ENCODE data around the gene ZRANB2. TPM values are rescaled to one million over a fixed set of nuclear protein-coding genes. Genes with fewer than 3 reads are reported as not detected.

ZRANB2 gene
- total RNA-seq, 1 donor from 2014 or later, result 84.3 TPM

GRCh38 chr1:71039661-71040262 is 41.1 kb downstream of the ZRANB2 start:
- no peaks in the 10 kb centered on the region for H3K9me3 Mint-ChIP-seq (ENCODE audit: unreplicated experiment)
- no peak for DNase-seq (ENCODE audit: extremely low spot score, unreplicated experiment)
- no peak overlapping the region for H3K27ac Mint-ChIP-seq (ENCODE audit: unreplicated experiment)
- no peak overlapping the region for H3K4me3 Mint-ChIP-seq (ENCODE audit: unreplicated experiment)
- TF ChIP-seq, protein P1, sequence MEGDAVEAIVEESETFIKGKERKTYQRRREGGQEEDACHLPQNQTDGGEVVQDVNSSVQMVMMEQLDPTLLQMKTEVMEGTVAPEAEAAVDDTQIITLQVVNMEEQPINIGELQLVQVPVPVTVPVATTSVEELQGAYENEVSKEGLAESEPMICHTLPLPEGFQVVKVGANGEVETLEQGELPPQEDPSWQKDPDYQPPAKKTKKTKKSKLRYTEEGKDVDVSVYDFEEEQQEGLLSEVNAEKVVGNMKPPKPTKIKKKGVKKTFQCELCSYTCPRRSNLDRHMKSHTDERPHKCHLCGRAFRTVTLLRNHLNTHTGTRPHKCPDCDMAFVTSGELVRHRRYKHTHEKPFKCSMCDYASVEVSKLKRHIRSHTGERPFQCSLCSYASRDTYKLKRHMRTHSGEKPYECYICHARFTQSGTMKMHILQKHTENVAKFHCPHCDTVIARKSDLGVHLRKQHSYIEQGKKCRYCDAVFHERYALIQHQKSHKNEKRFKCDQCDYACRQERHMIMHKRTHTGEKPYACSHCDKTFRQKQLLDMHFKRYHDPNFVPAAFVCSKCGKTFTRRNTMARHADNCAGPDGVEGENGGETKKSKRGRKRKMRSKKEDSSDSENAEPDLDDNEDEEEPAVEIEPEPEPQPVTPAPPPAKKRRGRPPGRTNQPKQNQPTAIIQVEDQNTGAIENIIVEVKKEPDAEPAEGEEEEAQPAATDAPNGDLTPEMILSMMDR (IDR thresholded peaks at IDR 0.05), result no peak
- H3K36me3 Mint-ChIP-seq (ENCODE audit: unreplicated experiment), result no peaks in the 10 kb centered on the region
- no peaks in the 10 kb centered on the region for H3K4me1 Mint-ChIP-seq (ENCODE audit: unreplicated experiment)
- H3K27me3 Mint-ChIP-seq (ENCODE audit: unreplicated experiment), result peaks cover 32% of the 10 kb centered on the region

DNA sequence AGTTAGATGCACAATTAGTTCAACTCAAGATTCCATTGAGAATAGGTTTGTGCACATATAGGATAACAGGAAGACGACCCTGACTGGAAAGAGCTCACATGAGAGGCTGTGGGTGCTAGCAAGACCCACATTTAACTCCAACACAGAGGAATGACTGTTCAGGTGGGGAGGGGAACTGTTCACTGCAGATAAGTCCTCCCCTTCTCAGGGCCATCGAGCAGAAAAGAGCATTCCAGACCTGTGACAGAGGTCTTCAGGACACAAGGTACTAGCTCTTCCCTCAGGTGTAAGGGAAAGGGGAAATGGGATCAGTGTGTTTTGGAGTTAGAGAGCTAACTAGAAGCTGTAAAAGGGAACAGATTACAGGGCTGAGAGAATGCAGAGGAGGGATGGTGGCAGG is 41.9 kb downstream of the ZRANB2 start:
- H3K36me3 Mint-ChIP-seq (ENCODE audit: unreplicated experiment), result no peaks in the 10 kb centered on the region
- no peaks in the 10 kb centered on the region for H3K4me1 Mint-ChIP-seq (ENCODE audit: unreplicated experiment)
- H3K4me3 Mint-ChIP-seq (ENCODE audit: unreplicated experiment), result no peak overlapping the region
- H3K27me3 Mint-ChIP-seq (ENCODE audit: unreplicated experiment), result peaks cover 29% of the 10 kb centered on the region
- no peak for DNase-seq (ENCODE audit: extremely low spot score, unreplicated experiment)
- H3K9me3 Mint-ChIP-seq (ENCODE audit: unreplicated experiment), result no peaks in the 10 kb centered on the region
- TF ChIP-seq, protein P1 (IDR thresholded peaks at IDR 0.05), result no peak
- no peak overlapping the region for H3K27ac Mint-ChIP-seq (ENCODE audit: unreplicated experiment)

DNA sequence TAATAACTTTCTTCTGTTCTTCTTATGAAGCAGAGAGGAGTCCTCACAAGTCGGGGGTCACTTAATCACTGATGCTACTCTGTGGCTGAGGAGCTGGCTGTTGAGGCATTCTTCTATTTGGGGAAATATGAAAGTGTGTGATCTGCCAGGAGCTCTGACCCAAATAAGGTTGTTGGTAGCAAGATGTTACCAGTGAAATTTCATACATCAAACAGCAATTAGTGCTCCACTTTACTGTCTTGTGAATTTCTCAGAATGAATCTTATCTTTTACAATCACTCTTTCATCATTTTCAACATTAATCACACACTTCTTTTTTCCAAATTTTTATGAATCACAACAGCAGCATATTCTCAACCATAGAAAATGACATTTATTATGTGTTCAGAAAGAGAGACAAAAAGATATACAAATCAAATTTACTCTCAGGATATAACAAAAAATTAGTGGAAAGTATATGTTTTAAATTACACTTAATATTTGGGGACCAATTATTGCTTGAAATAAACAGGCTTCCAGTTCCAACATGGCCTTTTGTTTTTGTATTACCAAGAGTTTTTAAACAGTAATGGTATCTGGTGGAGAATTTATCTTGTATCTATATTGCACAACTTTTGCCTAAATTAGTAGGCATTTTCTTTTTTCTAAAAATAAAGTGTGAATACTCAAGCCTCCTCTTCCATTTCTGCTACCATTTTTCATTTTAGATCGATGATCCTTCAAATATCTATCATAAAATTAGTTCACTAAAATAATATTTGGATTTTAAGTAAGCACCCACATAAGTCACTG is 42.8 kb downstream of the ZRANB2 start:
- H3K4me1 Mint-ChIP-seq (ENCODE audit: unreplicated experiment), result no peaks in the 10 kb centered on the region
- H3K36me3 Mint-ChIP-seq (ENCODE audit: unreplicated experiment), result no peaks in the 10 kb centered on the region

GRCh38 chr1:71037066-71037465 is 43.8 kb downstream of the ZRANB2 start:
- no peaks in the 10 kb centered on the region for H3K9me3 Mint-ChIP-seq (ENCODE audit: unreplicated experiment)
- no peak for DNase-seq (ENCODE audit: extremely low spot score, unreplicated experiment)
- H3K36me3 Mint-ChIP-seq (ENCODE audit: unreplicated experiment), result no peaks in the 10 kb centered on the region
- TF ChIP-seq, protein P1 (IDR thresholded peaks at IDR 0.05), result no peak
- H3K27me3 Mint-ChIP-seq (ENCODE audit: unreplicated experiment), result peaks cover 37% of the 10 kb centered on the region
- no peak overlapping the region for H3K27ac Mint-ChIP-seq (ENCODE audit: unreplicated experiment)
- no peaks in the 10 kb centered on the region for H3K4me1 Mint-ChIP-seq (ENCODE audit: unreplicated experiment)
- no peak overlapping the region for H3K4me3 Mint-ChIP-seq (ENCODE audit: unreplicated experiment)

More for the DNA sequence above, 42.8 kb downstream of the ZRANB2 start:
- Mint-ChIP-seq H3K4me3 (ENCODE audit: unreplicated experiment) (no peak overlapping the region), H3K9me3 (ENCODE audit: unreplicated experiment) (no peaks in the 10 kb centered on the region), H3K27ac (ENCODE audit: unreplicated experiment) (no peak overlapping the region), H3K27me3 (ENCODE audit: unreplicated experiment) (peaks cover 35% of the 10 kb centered on the region)
- TF ChIP-seq, protein P1 (IDR thresholded peaks at IDR 0.05), result no peak
- no peak for DNase-seq (ENCODE audit: extremely low spot score, unreplicated experiment)

GRCh38 chr1:71033136-71033535 is 47.7 kb downstream of the ZRANB2 start:
- Mint-ChIP-seq H3K9me3 (ENCODE audit: unreplicated experiment) (no peaks in the 10 kb centered on the region), H3K36me3 (ENCODE audit: unreplicated experiment) (no peaks in the 10 kb centered on the region), H3K4me1 (ENCODE audit: unreplicated experiment) (no peaks in the 10 kb centered on the region), H3K4me3 (ENCODE audit: unreplicated experiment) (no peak overlapping the region), H3K27ac (ENCODE audit: unreplicated experiment) (no peak overlapping the region), H3K27me3 (ENCODE audit: unreplicated experiment) (peaks cover 29% of the 10 kb centered on the region)
- TF ChIP-seq, protein P1 (IDR thresholded peaks at IDR 0.05), result no peak
- DNase-seq (ENCODE audit: extremely low spot score, unreplicated experiment), result no peak
